SU-DHL-6 (cell line): ENCODE measurements around the gene VPS50.
A peak's percentile ranks its signal among the peaks of the same experiment; 100 is the strongest.

Experiments
- CTCF ChIP-seq: fragments of 200-600 bp; sonication (generic); IDR thresholded peaks from one replicate; pipeline ENCODE4 v1.5.1; 2017; ENCODE audit warnings: antibody characterized with exemption, mild to moderate bottlenecking, low read length, moderate library complexity; ENCODE audit not compliant: insufficient read depth, poor library complexity, severe bottlenecking
- EZH2phosphoT487 ChIP-seq: fragments of 200-600 bp; sonication (generic), shearing (Covaris generic); conservative IDR thresholded peaks from 2 replicates; pipeline ENCODE4 v1.6.1; 2018; ENCODE audit warnings: mild to moderate bottlenecking, antibody characterized with exemption, low read length, moderate library complexity, mixed read lengths

DNA sequence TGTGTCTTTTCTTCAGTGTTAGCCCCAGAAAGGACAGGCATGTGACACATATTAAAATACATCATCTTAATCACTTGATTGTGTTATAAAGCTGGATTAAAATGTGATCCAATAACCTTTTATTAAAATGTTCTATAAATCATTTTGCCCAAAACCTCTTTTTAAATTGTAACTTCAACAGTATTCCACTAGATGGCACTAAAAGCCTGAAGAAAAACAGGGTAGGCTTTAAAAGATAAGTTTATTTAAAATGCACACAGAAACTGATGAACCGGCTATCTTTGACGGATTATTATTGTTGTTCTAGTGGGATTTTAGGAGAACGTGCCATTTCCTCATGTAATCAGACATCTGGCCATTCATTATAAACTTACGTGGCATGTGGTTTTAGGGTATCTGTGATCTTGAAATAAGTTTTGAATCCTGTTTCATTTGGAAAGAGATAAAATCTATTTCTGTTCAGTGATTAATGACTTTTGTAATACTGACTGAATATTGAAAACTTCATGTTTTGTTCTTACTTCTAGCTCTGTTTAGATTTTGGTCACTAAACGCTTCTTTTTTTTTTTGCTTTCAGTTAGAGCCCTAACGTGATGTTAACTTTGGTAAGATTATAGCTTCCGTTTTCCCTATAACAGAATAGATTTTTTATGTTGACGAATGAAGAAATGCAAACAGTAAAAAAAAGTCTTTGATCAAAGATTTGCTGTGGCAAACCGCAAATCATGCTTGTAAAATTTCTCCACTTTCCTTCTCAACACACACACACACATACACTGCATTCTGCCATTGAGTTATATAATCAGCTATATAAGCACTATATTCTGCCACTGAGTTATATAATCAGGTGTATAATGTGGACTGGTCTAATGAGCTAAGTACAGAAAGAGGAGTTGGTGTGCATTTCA, 13.6 kb downstream of the VPS50 start:
- TF ChIP-seq CTCF (peak; percentile 77), EZH2phosphoT487 (no peak)
